H9 (cell line): ENCODE data around the gene RAB9A. TPM values are rescaled to one million over a fixed set of nuclear protein-coding genes. Genes with fewer than 3 reads are reported as not detected.

ENCODE experiments used
- DNase-seq: peaks from one replicate; pipeline ENCODE4 v3.0.0-alpha.2; 2017
- H2AFZ ChIP-seq: one replicate; pipeline ENCODE4 v1.6.1; 2013; ENCODE audit warnings: mild to moderate bottlenecking, low read length, control low read depth, moderate library complexity
- H2AK5ac ChIP-seq: 2 replicates; pipeline ENCODE4 v1.6.1; 2013; ENCODE audit warnings: low read length, control low read depth, mixed read lengths; ENCODE audit not compliant: insufficient read length
- H2BK120ac ChIP-seq: one replicate; pipeline ENCODE4 v1.6.1; 2013; ENCODE audit warnings: low read depth, mild to moderate bottlenecking, low read length, control low read depth, inconsistent platforms; ENCODE audit not compliant: poor library complexity, severe bottlenecking
- H2BK12ac ChIP-seq: 2 replicates; pipeline ENCODE4 v1.6.1; 2013; ENCODE audit warnings: low read length, control low read depth, mixed read lengths, low read depth; ENCODE audit not compliant: insufficient read length
- H2BK15ac ChIP-seq: 2 replicates; pipeline ENCODE4 v1.6.1; 2013; ENCODE audit warnings: low read depth, low read length, control low read depth
- H2BK20ac ChIP-seq: one replicate; pipeline ENCODE4 v1.6.1; 2013; ENCODE audit warnings: low read depth, mild to moderate bottlenecking, low read length, control low read depth, inconsistent platforms; ENCODE audit not compliant: poor library complexity, severe bottlenecking
- H2BK5ac ChIP-seq: 2 replicates; pipeline ENCODE4 v1.6.1; 2013; ENCODE audit warnings: low read length, control low read depth, mixed read lengths; ENCODE audit not compliant: insufficient read length
- H3K14ac ChIP-seq: 2 replicates; pipeline ENCODE4 v1.6.1; 2013; ENCODE audit warnings: low read length, control low read depth; ENCODE audit not compliant: insufficient read depth
- H3K18ac ChIP-seq: 2 replicates; pipeline ENCODE4 v1.6.1; 2013; ENCODE audit warnings: low read depth, mild to moderate bottlenecking, mixed read lengths, low read length, control low read depth; ENCODE audit not compliant: insufficient read length
- H3K23ac ChIP-seq: 2 replicates; pipeline ENCODE4 v1.6.1; 2013; ENCODE audit warnings: low read length, control low read depth, mixed read lengths, low read depth; ENCODE audit not compliant: insufficient read length
- H3K23me2 ChIP-seq: 2 replicates; pipeline ENCODE4 v1.6.1; 2013; ENCODE audit warnings: low read depth, mild to moderate bottlenecking, mixed read lengths, low read length, control low read depth; ENCODE audit not compliant: insufficient read length, poor library complexity, severe bottlenecking
- H3K27ac ChIP-seq: 2 replicates; pipeline ENCODE4 v1.5.1; 2013; ENCODE audit warnings: low read length, control low read depth, mixed read lengths, low read depth; ENCODE audit not compliant: insufficient read length
- H3K27me3 ChIP-seq: 2 replicates; pipeline ENCODE4 v1.6.1; 2013; ENCODE audit warnings: low read length, control low read depth, inconsistent platforms; ENCODE audit not compliant: insufficient read depth
- H3K4ac ChIP-seq: 2 replicates; pipeline ENCODE4 v1.6.1; 2013; ENCODE audit warnings: low read depth, mild to moderate bottlenecking, control low read depth, inconsistent platforms, low read length, moderate library complexity
- H3K4me1 ChIP-seq: 2 replicates; pipeline ENCODE4 v1.6.1; 2013; ENCODE audit warnings: low read length, control low read depth, inconsistent platforms; ENCODE audit not compliant: insufficient read depth
- H3K4me2 ChIP-seq: 2 replicates; pipeline ENCODE4 v1.6.1; 2013; ENCODE audit warnings: low read length, control low read depth, mixed read lengths; ENCODE audit not compliant: insufficient read length, insufficient read depth
- H3K56ac ChIP-seq: 2 replicates; pipeline ENCODE4 v1.6.1; 2013; ENCODE audit warnings: low read depth, mild to moderate bottlenecking, mixed read lengths, low read length, control low read depth; ENCODE audit not compliant: insufficient read length
- H3K79me1 ChIP-seq: 2 replicates; pipeline ENCODE4 v1.6.1; 2013; ENCODE audit warnings: low read depth, mild to moderate bottlenecking, moderate library complexity, low read length, control low read depth, inconsistent platforms; ENCODE audit not compliant: insufficient read depth, poor library complexity, severe bottlenecking
- H3K79me2 ChIP-seq: 2 replicates; pipeline ENCODE4 v1.6.1; 2013; ENCODE audit warnings: low read length, control low read depth, inconsistent platforms; ENCODE audit not compliant: insufficient read depth
- H3K9ac ChIP-seq: 2 replicates; pipeline ENCODE4 v1.6.1; 2013; ENCODE audit warnings: low read length, control low read depth, mixed read lengths; ENCODE audit not compliant: insufficient read length; ENCODE audit errors: extremely low read depth
- H3K9me3 ChIP-seq: one replicate; pipeline ENCODE4 v1.6.1; 2013; ENCODE audit warnings: low read depth, low read length, inconsistent platforms; ENCODE audit not compliant: control insufficient read depth
- H3T11ph ChIP-seq: one replicate; pipeline ENCODE4 v1.6.1; 2013; ENCODE audit warnings: mild to moderate bottlenecking, low read length, control low read depth, inconsistent platforms
- H4K20me1 ChIP-seq: one replicate; pipeline ENCODE4 v1.6.1; 2013; ENCODE audit not compliant: control insufficient read depth, insufficient read length, insufficient read depth
- H4K5ac ChIP-seq: 2 replicates; pipeline ENCODE4 v1.6.1; 2013; ENCODE audit warnings: low read depth, mild to moderate bottlenecking, mixed read lengths, low read length, control low read depth; ENCODE audit not compliant: insufficient read length
- H4K8ac ChIP-seq: replicated peaks from 2 replicates; pipeline ENCODE4 v1.6.1; 2013; ENCODE audit warnings: low read length, control low read depth, mixed read lengths, low read depth; ENCODE audit not compliant: insufficient read length
- H4K91ac ChIP-seq: 2 replicates; pipeline ENCODE4 v1.6.1; 2013; ENCODE audit warnings: low read depth, mild to moderate bottlenecking, moderate library complexity, mixed read lengths, low read length, control low read depth; ENCODE audit not compliant: insufficient read length
- H3K27ac Mint-ChIP-seq, 3 experiments: 2 replicates in 2 of 3; 3 replicates in 1 of 3; pipeline ENCODE4 v1.8.0; 2020 to 2021; ENCODE audit warnings: mixed read lengths in 3 of 3, mild to moderate bottlenecking in 1 of 3, moderate library complexity in 1 of 3
- H3K27me3 Mint-ChIP-seq: 2 replicates; pipeline ENCODE4 v1.8.0; 2021; ENCODE audit warnings: low read depth, mild to moderate bottlenecking, moderate library complexity, mixed read lengths
- H3K36me3 Mint-ChIP-seq, 3 experiments: 2 replicates in 2 of 3; 3 replicates in 1 of 3; pipeline ENCODE4 v1.8.0; 2020 to 2021; ENCODE audit warnings: low read depth in 3 of 3, mixed read lengths in 3 of 3; ENCODE audit not compliant: insufficient read depth in 1 of 3
- H3K4me1 Mint-ChIP-seq, 2 experiments: 2 replicates each; pipeline ENCODE4 v1.8.0; 2020; ENCODE audit warnings: mixed read lengths in 2 of 2
- H3K4me3 Mint-ChIP-seq, 2 experiments: 2 replicates in 1 of 2; 3 replicates in 1 of 2; pipeline ENCODE4 v1.8.0; 2020 to 2021; ENCODE audit warnings: mild to moderate bottlenecking in 2 of 2, mixed read lengths in 2 of 2, moderate library complexity in 1 of 2
- H3K9me3 Mint-ChIP-seq, 2 experiments: 2 replicates in 1 of 2; 3 replicates in 1 of 2; pipeline ENCODE4 v1.8.0; 2020; ENCODE audit warnings: mild to moderate bottlenecking in 2 of 2, mixed read lengths in 2 of 2, moderate library complexity in 1 of 2
- WGBS: extraction: QIAGEN DNeasy Blood & Tissue Kit; methylation state at CpG from one replicate; pipeline ENCODE4 v1.1.7; 2013; ENCODE audit warnings: missing lambda C conversion rate, low lambda C conversion rate, mixed read lengths; ENCODE audit not compliant: insufficient read length; ENCODE audit errors: extremely low coverage; 5-methylcytosine and 5-hydroxymethylcytosine counted together
- total RNA-seq: library from RNA; stranded (reverse); gene quantifications from 2 replicates; pipeline ENCODE4 v1.2.1, GENCODE V29; 2021
- TF ChIP-seq, protein P1 (sequence below): fragments of 200-600 bp; sonication (generic); conservative IDR thresholded peaks from 3 replicates; pipeline ENCODE4 v1.8.0; 2021; ENCODE audit warnings: antibody characterized with exemption, mild to moderate bottlenecking

Gene RAB9A
- total RNA-seq, 1 experiment from 2014 or later = 21.3 TPM

DNA sequence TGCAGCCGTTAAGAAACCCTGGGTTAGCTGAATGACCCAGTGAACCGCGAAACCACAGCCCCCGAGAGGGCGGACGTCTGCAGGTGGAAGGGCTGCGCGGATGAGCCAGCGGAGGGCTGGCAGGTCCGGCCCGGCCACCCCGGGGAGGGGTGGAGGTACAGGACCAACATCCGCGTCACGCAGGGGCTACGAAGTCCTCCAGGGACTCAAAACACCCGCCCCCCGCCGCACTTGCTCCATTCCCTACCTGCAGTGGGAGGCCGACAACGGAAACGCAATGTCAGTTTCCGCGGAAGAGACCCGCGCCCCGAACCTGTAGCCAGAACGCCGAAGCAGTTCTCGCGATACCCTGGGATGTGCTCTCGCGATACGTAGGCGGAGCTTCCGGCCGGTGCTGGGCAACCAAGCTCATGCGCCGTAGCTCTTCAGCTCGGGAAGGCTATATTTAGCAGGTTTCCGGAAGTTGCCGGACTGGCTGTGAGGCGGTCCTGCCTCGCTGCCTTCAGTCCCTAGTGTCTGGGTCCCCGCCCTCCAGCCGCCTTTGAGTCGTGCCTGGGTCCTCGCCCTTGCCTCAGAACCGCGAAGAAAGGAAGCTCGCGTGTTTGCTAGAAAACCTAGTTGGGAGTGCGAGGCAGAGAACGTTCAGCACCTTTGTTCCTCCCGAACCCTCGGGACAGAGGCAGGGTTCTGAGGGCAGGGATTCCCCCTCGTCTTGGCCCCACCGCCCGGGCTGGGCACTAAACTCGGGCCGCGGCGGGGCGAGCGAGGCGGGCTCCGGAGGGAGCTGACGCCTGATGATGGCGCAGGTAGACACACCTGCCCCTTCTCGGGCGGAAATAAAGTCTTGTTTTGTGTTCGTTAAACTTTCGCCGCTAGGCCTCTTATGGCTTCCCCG is 45.6 kb downstream of the RAB9A start, which contains the start of the genes OFD1 and TRAPPC2:
Gene OFD1, plus strand, starts transcription at position 471 of the 895 bp plus-strand sequence. Its CDS starts 324 bp downstream, at position 795.
Gene TRAPPC2, minus strand, starts transcription at position 343 of the 895 bp plus-strand sequence. CDS start 14,657 bp downstream, outside the sequence.
- Histone ChIP-seq H4K91ac (no peak within 1 kb of the TSS), H2BK15ac (no peak within 1 kb of the TSS), H4K8ac (peak within 1 kb of the TSS; percentile 56), H2BK12ac (no peak within 1 kb of the TSS), H4K5ac (peak within 1 kb of the TSS; percentile 46), H3K56ac (no peak within 1 kb of the TSS), H3K4me1 (no peaks in the 10 kb centered on the region), H3K4me2 (peak within 1 kb of the TSS; percentile 96), H2BK20ac (no peak within 1 kb of the TSS), H3K27me3 (no peaks in the 10 kb centered on the region), H3K18ac (peak within 1 kb of the TSS; percentile 97), H3K23me2 (peaks cover 5% of the 10 kb centered on the region), H3K4ac (no peak within 1 kb of the TSS), H2BK120ac (no peak within 1 kb of the TSS), H4K20me1 (no peaks in the 10 kb centered on the region), H3T11ph (no peak within 1 kb of the TSS), H3K27ac (peak within 1 kb of the TSS; percentile 95), H3K79me1 (peaks cover 3% of the 10 kb centered on the region), H3K79me2 (peaks cover 11% of the 10 kb centered on the region; the same call in 1 of the 2 replicates), H2AFZ (no peak within 1 kb of the TSS), H2BK5ac (peak within 1 kb of the TSS; percentile 89), H3K23ac (no peak within 1 kb of the TSS), H3K14ac (peak within 1 kb of the TSS; percentile 95), H3K9ac (peak within 1 kb of the TSS; percentile 99), H2AK5ac (no peak within 1 kb of the TSS), H3K9me3 (no peaks in the 10 kb centered on the region)
- H3K27me3 Mint-ChIP-seq = no peaks in the 10 kb centered on the region; the same call in 1 of the 2 replicates
- H3K36me3 Mint-ChIP-seq = peaks cover 13 to 42% (median 14%) of the 10 kb centered on the region in 3 experiments; a peak in 6 of 7 replicates
- H3K4me3 Mint-ChIP-seq = peak within 1 kb of the TSS; percentile 89 to 90
- no CpG with 5 or more reads among the region's 75 CpGs for WGBS
- peaks cover 8 to 10% of the 10 kb centered on the region in 2 experiments; a peak in 3 of 4 replicates for H3K4me1 Mint-ChIP-seq
- TF ChIP-seq, protein P1, sequence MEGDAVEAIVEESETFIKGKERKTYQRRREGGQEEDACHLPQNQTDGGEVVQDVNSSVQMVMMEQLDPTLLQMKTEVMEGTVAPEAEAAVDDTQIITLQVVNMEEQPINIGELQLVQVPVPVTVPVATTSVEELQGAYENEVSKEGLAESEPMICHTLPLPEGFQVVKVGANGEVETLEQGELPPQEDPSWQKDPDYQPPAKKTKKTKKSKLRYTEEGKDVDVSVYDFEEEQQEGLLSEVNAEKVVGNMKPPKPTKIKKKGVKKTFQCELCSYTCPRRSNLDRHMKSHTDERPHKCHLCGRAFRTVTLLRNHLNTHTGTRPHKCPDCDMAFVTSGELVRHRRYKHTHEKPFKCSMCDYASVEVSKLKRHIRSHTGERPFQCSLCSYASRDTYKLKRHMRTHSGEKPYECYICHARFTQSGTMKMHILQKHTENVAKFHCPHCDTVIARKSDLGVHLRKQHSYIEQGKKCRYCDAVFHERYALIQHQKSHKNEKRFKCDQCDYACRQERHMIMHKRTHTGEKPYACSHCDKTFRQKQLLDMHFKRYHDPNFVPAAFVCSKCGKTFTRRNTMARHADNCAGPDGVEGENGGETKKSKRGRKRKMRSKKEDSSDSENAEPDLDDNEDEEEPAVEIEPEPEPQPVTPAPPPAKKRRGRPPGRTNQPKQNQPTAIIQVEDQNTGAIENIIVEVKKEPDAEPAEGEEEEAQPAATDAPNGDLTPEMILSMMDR = no peak
- peak; percentile 94 for DNase-seq
- peaks cover 24 to 60% of the 10 kb centered on the region in 2 experiments for H3K9me3 Mint-ChIP-seq
- H3K27ac Mint-ChIP-seq = peak within 1 kb of the TSS; percentile 95 to 98 (median 97)
